GM21576 (cell line): ENCODE data around the gene SEMA3A.

Source experiments
- ATAC-seq: cut with Tn5 transposase; IDR thresholded peaks from one replicate; pipeline ENCODE4 v1.9.1; 2021; ENCODE audit warnings: mild to moderate bottlenecking, moderate library complexity; ENCODE audit not compliant: unreplicated experiment

SEMA3A gene

DNA sequence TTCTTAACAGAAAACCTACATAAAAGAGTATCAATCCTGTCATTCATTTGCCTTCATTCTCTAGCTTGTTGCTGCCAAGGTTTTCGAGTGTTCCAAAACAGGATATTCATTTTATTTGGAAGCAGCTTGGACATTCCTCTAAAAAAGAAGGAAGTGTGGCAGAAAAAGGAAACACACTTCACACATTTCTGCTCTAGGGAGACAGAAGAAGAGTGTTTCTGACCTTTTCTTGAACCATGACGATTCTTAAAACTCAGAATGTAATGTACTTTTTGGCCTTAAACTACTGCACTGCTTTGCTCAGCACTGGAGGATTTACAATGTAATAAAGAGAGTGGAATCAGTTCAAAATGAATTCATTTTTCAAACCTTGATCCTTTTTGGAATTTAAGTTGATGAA lies 81.3 kb downstream of the SEMA3A start:
- ATAC-seq = no peak

DNA sequence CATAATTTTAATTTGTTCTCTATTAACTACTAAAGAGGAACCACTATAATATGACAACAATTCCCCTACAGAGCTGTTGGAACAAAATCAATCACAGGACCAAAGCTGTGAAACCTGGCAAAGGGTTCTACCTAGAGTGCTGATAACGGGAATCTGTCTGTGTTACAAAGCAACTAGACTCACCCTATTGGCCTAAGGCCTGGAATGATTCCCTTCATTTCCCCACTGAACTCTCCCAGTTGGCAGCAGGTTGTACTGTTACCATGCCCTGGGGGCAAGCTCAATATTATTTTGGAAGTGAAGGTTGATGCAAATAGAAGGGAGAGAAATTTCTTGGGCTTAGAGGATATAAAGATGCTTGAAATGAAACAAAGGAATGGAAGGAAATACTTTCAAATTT lies 81.8 kb downstream of the SEMA3A start:
- ATAC-seq = no peak

DNA sequence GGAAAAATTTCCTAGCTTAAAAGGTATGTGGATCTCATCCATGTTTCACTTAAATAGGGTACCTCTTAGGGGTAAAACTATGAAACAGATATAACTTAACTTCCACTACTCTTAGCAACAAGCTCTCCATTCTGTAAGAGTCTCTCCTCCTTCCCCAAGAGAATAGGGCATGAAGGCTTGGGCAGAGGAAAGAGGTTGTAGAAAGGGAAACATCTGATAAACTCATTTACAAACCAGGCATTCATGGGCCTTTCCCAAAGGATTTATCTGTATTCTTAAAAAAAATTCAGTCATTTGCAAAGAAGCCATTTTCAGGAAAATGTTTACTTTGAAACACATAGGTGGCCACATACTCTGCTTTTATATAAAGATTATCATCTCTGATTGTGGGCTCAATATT lies 82.7 kb downstream of the SEMA3A start:
- ATAC-seq = no peak

DNA sequence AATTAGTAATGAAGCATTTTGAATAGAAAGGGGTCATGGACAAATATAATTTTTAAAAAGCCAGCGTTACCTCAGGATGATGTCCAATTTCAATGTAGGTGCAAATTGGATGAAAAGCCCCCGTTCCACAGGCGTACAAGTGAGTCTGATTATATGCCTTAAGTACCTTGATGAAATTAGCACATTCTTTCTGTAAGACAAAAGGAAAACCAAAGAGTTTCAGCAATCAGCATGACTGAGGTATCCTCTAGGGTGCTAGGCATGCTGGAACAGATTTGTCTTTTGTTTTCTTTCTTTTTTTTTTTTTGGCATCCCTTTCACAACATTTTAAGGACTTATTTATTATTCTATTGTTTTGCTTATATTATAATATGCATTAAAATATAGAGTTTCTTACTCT lies 84.2 kb downstream of the SEMA3A start:
- ATAC-seq = no peak

DNA sequence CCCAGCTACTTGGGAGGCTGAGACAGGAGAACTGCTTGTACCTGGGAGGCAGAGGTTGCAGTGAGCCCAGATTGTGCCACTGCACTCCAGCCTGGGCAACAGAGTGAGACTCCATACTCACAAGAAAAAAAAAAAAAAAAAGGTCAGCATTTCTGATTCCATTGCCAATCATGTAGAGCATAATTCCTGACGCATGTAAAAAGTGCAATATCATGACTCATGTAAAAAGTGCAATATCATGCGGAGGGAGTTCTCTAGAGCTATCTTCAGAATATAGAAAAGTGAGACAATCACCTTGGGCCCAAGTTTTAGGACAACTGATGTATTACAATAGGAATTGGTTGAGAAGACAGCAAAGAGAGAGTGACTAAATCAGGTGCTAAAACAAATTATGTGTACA lies 85.8 kb downstream of the SEMA3A start:
- ATAC-seq = no peak

DNA sequence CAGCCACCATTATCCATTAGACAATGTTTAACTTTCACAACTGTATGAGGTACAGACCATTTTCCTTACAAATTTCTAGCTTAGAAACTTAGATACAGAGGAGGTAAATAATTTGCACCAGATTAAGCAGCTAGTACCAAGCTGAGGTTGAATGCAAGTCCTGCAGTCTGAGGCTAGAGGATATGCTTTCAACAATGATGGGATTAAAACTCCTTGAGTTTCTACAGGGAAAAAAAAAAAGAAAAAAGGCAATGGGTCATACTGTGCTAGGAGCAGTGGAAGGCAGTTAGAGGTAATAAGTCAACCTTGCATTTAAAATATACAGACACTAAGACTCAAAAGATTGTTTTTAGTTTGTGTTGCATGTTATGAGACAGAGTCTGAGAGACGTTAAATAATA lies 86.5 kb downstream of the SEMA3A start:
- ATAC-seq = no peak

DNA sequence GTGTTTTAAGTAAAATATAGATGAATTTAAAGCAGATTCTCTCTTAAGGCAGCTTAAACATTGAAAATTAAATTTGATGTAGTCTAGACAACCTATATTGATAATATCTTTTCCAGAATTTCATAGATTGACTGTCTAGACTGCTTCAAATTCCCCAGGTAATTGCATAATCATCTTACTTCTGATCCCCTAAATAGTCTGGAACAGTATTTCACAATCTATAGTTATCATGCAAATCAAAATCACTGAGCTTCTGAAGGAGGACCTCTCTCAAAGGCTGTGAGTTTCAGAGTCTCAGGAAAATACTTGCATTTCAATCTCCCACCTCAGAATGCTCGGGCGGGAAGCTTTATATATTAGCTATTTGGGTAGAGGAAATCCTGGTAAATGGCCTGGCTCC lies 87.3 kb downstream of the SEMA3A start:
- ATAC-seq = no peak

DNA sequence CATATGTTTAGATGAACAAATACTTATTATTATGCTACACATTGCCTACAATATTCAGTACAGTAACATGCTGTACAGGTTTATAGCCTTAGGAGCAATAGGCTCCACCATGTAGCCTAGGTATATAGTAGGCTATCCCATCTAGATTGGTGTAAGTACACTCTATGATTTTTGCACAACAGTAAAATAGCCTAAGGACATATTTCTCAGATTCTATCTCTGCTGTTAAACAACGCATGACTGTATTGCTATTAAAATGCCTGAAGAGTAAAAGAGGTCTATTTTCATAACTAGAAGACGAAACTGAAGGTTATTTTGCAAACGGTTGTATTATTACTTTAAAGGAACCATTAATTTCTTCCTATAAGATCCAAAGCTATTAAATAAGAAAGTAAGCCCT lies 88.3 kb downstream of the SEMA3A start:
- no peak for ATAC-seq

DNA sequence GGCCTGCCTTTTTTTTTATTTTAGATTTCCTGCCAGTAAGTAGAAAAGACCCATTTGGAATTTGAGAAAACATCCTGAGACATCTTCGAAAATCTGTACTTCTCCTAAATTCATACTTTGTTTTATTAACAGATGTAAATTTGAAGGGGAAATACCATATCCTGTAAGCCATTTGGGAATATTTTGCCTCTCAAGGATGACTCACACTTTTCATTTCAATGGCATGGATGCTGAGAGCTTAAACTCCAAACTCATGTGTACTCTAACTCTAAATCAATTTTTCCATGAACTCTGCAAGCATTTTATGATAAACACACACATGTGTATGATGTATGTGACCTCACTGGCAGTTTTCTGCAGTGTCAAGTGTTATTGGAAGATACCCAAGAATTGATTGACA lies 89.0 kb downstream of the SEMA3A start:
- no peak for ATAC-seq

DNA sequence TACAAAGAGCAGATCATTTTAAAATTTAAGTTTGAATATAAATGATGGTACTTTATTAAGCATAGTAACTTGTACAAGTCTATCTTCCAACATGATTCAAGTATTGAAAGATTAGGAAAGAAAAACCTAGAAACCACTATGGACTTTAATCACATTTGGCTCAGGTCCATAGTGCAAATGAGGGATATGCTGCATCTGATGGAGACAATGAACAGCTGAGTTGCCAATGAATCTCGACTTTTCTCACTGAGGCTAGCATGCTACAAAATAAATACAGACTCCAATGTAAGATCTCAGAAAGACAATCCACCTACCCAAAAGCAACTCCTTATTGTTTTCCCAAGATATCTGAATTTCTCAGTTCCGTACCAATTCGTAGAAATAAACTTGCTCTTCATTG lies 89.8 kb downstream of the SEMA3A start:
- ATAC-seq = no peak

DNA sequence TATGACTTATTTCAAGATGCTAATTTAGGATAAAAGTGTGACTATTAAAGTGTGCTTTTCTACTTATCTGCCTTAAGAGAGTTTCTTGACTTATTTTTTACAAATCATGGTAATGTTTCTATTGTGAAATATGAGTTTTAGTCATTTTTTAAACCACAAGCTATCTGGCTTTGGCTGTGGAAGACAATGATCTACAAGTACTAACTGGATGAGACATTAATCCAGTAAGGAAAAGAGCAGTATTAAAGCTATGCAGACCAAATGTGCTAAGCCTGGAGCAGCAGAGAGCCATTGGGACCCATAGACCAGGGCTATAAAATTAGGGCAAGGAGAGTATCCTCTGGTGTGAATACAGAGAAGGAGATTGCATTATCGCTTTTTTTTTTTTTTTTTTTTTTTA lies 92.4 kb downstream of the SEMA3A start:
- ATAC-seq = no peak

DNA sequence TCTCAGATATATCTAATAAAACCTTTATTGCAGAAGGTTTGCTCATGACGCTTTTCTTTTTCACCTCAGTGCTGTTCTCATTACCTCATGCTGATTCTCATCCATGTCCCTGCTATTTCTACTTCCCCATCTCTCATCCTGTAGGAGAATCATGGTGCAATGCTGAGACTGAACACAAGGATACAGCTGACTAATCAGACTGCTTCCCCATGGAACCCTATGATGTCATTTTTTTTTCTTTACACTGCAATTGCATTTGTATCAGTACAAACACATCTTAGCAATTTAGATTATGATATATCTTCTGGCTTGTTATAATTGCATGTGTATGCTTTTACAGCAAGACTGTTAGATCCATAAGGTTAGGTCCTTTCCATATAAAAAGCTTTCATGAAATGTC lies 93.7 kb downstream of the SEMA3A start:
- no peak for ATAC-seq

DNA sequence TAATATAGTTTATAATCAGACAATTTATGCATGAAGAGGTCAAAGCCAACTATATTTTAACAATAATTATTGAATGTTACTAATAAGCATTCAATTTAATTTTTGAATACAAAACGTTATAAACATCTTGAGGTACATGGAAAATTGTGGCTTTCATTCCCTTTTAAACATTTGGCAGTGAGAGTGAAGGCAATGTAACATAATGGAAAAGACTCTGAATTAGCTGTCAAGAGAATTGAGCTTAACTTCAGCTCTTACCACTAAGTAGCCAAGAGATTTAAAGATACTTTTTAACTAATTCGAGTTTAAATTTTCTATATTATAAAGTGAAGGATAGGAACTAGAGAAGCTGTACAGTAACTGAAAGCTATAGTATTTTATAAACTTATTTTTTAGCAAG lies 98.6 kb downstream of the SEMA3A start:
- ATAC-seq = no peak

DNA sequence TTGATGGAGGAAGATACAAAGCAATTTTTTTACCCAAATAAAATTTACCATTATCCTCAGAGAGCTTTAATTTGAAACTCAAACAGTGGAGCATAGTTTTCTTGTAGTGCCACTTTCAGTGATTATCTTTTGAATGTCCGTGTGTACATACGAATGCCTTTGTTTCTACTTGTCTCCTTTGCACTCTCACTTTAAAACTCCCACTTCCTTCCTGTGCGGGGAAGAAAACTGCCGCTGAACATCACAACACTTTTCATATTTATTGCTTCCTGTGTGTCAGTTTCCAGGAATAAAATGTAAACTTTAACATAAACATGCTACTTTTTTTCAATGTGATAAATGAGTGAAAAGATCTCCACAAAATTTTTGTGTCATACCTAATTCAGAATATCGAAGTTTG lies 102.4 kb downstream of the SEMA3A start:
- no peak for ATAC-seq

DNA sequence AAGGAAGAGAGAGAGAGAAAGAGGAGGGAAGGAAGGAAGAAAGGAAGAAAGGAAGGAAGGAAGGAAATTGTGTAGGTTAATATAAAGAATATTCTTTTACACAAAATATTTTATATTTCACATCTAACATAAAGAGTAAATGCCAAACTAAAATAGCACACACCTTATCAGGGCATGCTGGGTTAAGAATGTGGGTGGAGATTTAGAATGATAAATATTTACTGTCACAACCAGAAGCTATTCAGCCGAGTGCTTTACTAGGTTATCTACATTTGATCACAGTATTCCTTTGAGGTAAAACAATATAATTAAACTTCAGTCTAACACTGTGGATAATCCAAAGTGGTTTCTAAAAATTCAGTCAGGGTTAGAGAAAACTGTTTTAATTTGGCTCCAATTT lies 103.3 kb downstream of the SEMA3A start:
- ATAC-seq = no peak

DNA sequence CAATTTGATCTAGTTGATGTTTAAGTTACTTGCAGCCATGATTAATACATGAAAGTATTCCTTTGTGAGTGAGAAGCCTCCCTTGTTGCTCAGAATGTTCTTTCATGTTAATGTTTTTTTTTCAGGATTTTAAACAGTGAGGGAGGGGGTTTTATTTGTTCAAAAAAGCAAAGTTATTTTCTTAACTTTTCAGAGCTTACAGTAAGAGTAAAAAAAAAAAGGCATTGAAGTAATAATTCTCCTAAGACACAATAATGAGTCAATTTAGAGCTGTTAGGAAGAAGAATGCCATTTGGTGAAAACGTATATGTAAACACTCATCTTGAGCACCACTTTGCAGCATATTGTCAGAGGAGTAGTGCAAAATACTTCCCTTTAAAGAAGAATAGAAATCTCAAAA lies 105.8 kb downstream of the SEMA3A start:
- no peak for ATAC-seq

DNA sequence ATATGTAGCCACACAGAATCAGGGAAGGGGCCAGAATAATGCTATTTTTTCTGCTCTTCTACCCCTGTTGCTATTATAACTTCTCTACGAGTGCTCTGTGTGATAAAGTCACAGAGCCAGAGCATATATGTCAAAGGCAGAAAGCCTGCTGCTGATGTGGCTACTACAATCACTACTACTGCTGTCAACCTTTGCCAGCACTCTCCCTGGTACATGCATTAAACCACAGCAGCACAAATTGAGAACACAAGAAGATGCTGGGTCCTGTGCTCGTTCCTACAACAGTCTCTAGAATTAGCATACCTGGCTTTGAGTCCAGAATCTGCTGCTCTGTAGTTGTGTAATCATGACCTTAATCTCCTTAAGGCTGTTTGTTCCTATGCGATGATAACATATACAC lies 108.6 kb downstream of the SEMA3A start:
- no peak for ATAC-seq

DNA sequence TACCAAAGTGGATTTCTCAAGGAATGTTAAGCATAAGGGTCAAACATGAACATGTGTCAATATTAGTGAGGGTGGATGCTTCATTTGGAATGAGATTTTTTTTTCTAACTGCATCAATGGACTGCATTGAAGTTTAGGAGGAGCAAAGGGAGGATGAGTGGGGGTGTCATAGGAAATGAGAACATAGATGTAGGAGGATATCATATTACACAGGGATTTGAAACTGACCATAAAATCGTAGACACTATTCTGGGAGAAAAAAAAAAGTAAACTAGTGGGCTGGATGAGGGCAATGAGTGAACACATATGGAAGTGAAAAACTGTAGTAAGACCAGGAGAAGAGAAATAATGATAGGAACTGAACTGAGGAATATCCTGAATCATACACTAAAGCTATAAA lies 109.4 kb downstream of the SEMA3A start:
- no peak for ATAC-seq

DNA sequence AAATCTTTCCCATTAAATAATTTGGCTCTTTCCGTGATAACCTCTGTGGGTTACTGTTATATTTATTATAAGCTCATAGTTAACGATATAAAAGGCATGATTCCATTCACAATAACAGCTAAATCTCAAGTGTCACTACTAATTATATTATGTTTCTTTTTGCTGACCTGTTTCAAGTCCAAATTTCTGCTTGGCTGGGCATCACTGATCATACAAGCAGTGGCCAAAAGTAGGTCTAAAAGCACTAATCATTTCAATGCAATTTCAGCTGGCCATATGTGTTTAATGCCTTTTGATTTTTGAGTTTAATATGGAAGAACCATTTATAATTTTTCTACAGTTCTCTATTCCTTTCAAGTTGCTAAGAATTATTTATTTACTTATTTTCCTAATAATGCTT lies 110.7 kb downstream of the SEMA3A start:
- ATAC-seq = no peak

DNA sequence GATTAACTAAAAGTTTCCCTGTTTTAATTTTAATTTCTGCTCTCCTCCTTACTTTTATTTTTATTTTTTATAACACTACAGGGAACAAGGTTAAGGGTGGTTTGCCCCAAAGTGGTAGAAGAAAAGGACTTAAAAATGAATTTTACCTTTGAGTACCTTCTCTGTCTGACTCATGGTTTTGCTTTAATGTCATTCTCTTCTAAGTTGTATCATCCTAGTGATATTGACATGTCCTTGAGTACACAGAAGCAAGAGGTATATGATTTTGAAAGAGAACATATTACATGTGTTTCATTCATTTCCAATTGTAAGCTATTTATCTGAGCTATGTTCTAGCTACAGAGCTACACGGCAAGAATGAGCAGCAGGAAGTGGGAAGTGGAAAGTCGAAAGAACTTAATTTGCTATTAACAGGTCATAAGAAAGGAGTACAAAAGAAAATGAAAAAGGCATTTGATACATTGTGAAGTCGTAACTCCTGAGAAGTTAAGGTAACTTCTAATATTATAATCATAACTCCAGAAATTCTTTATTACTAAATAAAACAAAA lies 112.5 kb downstream of the SEMA3A start:
- no peak for ATAC-seq

DNA sequence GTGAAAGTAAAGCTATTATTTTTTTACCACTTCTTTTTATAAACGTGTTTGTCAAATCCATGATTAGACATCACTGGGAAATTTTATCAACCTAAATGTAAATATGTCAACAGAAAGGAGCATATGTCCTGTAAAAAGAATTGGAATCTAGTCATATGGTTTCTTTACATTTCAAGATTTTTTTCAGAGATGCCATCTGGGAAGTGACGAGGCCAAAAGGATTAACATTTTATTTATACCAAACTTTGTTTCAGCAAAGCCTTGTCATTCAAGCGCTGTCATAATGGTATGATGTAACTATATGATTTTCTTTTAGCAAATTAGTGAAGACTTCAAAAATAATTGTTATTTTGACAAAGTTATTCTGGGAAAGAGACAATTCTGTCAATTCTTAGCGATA lies 117.3 kb downstream of the SEMA3A start:
- ATAC-seq = no peak

DNA sequence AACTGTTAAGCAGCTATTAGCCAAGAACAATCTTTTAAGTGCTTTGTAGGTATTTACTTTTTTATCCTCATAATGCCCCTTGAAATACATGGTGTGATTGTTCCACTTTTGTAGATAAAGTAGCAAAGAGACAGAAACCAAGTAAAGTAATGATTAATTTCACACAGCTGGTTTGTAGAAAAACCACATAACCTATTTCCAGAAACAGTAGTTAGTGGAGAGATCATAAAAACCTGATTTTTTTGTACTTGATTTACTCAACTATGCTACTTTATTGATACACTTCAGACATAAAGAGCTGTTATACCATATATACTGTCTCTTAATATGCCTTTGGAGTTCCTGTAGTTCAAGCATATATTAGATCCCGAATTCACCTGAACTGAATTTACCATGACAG lies 118.4 kb downstream of the SEMA3A start:
- ATAC-seq = no peak

DNA sequence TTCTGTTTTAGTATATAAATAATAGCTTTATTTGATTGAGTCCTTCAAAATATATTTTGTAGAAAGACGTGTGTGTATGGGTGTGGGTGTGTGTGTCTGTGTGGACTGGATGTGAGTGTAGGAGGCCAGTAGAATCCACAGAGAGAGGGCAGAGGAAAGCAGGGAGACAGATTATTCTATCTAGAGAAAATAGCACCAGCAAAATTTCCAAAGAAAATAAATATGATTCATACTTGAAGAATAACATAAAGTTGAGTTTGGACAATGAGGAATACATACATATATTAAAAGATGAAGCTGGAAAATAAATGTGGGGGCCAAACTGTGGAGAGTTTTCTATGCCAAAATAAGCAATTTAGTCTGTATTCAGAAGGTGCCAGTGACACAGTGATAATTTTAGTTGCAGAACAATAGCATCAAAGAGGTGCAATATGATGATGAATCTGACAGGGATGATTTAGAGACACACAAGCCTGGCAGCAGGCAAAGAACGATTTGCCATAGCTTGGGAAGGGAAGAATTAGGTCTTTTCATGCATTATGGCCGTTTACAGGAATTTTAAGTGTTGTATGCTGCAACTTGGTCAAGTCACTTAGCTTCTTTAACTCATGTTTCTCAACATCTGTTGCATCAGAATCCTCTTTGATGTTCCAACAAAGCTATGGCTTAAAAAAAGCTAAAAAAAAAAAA lies 121.3 kb downstream of the SEMA3A start:
- ATAC-seq = no peak
